Sigmoid colon (tissue), 4 donors: ENCODE results near the gene MYO5C.

Experiments
- CTCF ChIP-seq, 4 experiments: fragments of 450-650 bp in 3 of 4; fragments of 200-600 bp in 1 of 4; IDR thresholded peaks; one replicate each; pipeline ENCODE4 v1.5.1; 2016 to 2019; ENCODE audit warnings: antibody characterized with exemption in 4 of 4, mild to moderate bottlenecking in 3 of 4, moderate library complexity in 2 of 4
- EP300 ChIP-seq, 4 donors: sonication (generic); formaldehyde crosslinking; IDR thresholded peaks; one replicate each; pipeline ENCODE4 v1.6.1; 2017; ENCODE audit warnings: antibody characterized with exemption in 4 of 4

DNA sequence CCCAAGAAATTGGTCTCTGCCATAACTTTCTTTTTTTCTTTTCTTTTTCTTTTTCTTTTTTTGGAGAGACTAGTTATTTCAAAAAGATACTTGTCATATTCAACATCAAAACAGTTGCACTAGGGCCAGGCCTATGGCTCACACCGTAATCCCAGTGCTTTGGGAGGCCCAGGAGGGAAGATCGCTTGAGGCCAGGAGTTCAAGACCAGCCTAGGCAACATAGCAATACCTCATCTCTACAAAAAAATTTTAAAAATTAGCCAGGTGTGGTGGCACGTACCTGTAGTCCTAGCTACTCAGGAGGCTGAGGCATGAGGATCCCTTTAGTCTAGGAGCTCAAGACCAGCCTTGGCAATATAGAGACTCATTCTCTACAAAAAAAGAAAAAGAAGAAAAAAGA, 55.4 kb downstream of the MYO5C start:
- TF ChIP-seq CTCF (IDR thresholded peaks at IDR 0.05) (no peak), EP300 (IDR thresholded peaks at IDR 0.05) (no peak)
